Renal cortical epithelial cell (primary cell): ENCODE data around the gene DNAI2. TPM values are rescaled to one million over a fixed set of nuclear protein-coding genes. Genes with fewer than 3 reads are reported as not detected.

Experiments
- DNase-seq: peaks from one replicate; pipeline ENCODE4 v3.0.0-alpha.2; 2011; ENCODE audit warnings: low read depth
- total RNA-seq: library from RNA; depleted of rRNA; stranded (reverse); fragments of >200 nt; gene quantifications from 2 replicates; pipeline ENCODE4 v1.2.3, GENCODE V29; 2014

Gene DNAI2
- total RNA-seq, 1 donor from 2014 or later, result not detected

DNA sequence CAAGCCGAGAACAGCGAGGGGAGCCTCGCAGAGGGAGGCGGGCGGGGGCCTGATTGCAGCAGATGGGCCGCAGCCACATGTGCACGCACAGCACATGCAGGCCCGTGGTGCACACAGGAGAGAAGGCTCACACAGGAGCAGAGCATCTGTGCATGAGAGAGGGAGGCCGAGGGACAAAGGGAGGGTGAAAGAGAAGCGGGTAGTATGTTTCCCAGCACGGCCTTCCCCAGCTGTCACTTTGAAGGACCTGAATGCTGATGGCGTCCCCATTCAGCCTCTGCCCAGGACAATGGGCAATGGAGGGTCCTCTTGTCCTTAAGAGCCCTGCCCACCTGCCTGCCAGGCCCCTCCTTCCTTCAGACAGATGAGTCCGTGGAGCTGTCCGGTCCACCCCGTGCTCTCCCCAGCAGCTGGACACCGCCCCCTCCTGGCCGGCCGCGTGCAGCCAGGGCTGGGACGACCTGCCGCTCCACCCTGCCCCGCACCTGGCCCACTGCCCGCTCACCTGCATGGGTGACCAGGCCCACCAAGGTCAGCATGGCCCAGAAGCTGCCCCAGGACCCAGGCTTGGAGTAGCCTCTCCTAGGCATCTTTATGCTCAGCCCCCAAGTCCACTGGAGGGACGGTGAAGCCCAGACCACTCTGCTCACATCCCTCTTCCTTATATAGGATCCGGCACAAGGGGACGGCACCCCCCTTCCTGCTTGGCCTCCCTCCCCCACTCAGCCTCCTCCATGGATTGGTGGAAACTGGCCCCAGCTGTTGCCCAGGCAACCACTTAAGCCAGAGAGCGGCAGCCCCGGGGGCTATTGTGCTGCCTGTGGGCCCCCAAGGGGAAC, 87.4 kb downstream of the DNAI2 start, which contains the start of gene BTBD17:
Gene BTBD17 (minus strand): TSS at position 639 of the 839 bp plus-strand sequence. CDS start 49 bp downstream, at position 590.
- DNase-seq, result no peak

DNA sequence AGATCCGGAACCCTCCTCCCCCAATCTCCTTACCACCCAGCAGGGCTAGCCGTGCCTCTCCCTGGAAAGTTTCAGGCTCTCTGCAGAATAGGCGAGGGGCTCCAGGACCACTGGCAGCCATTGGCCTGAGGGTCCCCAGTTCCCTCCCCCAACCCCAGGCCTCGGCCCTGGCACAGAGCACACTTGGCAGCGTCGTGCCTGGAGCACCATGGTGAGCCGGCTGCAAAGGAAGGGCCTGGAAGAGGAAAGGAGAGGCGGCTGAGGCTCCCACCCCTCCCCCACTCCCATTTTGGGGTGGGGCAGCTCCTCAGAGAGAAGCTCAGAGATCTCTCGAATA, 88.0 kb downstream of the DNAI2 start:
- DNase-seq, result no peak

DNA sequence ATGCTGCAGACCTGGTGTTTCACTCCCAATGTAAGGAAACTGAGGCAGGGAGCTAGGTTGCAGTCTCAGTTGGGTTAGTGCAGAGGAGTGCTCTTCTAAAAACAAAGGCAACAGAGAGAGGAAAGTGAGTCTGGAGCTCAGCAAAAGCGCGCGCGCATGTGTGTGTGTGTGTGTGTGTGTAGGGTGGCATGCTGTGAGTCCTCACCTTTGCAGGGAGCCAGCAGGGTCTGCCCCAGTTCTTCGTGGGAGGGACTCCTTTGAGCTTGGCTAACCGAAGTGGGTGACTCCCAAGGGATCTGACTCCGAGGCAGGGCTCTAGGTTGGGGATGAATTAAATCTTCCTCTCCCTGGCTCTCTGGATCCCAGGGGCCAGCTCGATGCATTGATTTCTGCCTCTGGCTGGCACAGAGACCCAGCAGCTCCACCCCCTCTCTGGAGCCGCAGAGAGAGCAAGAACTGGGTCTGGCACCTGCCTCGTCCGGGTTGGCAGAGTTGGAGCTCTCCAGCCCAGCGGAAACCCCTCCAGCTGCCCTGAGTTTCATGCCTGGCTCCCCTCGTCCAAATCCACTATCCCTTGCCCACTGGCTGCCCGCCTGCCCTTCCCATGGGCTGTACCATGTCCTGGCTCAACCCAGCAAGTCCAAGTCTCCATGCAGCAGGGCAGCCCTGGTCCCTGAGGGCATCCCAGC, 88.9 kb downstream of the DNAI2 start:
- DNase-seq, result no peak

Other genes with a start within 250 kb of the DNAI2 start
- gene RPL38, start 70.6 kb upstream of the DNAI2 start, total RNA-seq, result 321 and 436 TPM in 2 replicates
- gene TTYH2, start 60.7 kb upstream of the DNAI2 start, total RNA-seq, result under 0.01 and 0.60 TPM in 2 replicates
- gene KIF19, start 52.0 kb downstream of the DNAI2 start, total RNA-seq, result not detected in 2 replicates
- gene BTBD17, start 87.6 kb downstream of the DNAI2 start, total RNA-seq, result not detected in 2 replicates
- not detected in 2 replicates for gene GPR142, start 93.3 kb downstream of the DNAI2 start, total RNA-seq
- 91.0 and 345 TPM in 2 replicates for gene GPRC5C, start 157.9 kb downstream of the DNAI2 start, total RNA-seq
- gene CD300A, start 192.4 kb downstream of the DNAI2 start, total RNA-seq, result 0.05 TPM in 1 of 2 replicates, not detected in the other